Raji (cell line): ENCODE results near the gene NKPD1.

ENCODE experiments used
- POLR2A ChIP-seq: IDR thresholded peaks from 2 replicates; pipeline ENCODE4 v1.6.1; 2011; ENCODE audit warnings: low read depth, low read length, control low read depth; ENCODE audit not compliant: insufficient read depth

NKPD1 gene

DNA sequence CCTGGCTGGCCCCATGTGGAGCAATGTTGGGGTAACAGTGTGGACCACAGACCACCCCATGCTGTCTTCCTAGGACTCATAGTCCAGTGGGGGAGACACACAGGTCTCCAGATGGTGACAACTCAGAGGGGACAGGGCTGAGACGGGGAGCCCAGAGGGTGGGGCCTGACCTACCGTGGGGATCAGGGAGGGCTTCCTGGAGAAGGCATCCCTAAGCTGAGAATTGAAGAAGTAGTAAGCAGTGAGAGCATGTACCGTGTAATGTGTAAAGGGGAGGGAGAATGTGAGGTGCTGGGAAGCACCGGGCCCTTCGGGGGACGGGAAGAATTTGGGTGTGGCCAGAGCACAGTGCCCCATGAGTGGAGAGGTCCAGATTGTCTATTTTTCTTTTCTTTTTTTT is 36.8 kb downstream of the NKPD1 start:
- TF ChIP-seq POLR2A: no peak

DNA sequence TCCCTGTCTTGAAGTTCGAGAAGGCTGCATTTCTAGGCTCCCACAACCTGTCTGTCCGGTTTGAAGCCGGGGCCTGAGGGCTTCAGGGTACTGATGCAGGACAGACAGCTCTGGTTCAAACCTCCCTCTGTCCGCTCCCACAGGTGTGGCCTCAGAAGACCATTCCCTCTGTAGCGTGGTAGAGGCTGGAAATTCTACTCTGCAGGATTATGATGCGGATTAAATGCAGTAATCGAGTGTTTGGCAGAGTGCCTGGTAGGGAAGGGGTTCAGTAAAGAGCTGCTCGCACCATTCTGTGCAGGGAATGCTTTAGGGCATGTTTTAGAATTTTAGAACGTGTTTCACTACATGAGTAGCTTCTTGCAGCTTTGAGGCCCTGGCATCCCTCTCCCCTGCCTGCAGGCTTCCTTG is 37.3 kb downstream of the NKPD1 start:
- TF ChIP-seq POLR2A: no peak

DNA sequence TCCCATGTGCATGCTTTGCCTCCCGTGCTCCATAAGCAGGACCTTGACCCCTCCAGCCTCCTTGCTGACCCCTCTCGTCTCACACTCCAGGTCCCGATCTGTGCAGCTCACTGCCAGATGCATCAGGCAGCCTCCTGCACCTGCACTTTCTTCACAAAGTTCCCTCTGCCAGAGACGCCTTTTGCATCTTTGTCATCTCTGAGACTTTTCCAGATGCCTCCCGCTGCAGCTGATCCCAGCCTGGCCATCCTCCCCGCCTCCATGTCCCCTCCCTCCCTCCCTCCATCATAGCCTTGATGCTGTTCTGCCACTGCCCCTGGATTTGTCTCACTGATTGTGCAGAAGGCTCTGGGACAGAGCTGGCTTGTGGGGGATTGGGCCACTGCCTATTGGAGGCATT is 38.0 kb downstream of the NKPD1 start:
- TF ChIP-seq POLR2A: no peak

DNA sequence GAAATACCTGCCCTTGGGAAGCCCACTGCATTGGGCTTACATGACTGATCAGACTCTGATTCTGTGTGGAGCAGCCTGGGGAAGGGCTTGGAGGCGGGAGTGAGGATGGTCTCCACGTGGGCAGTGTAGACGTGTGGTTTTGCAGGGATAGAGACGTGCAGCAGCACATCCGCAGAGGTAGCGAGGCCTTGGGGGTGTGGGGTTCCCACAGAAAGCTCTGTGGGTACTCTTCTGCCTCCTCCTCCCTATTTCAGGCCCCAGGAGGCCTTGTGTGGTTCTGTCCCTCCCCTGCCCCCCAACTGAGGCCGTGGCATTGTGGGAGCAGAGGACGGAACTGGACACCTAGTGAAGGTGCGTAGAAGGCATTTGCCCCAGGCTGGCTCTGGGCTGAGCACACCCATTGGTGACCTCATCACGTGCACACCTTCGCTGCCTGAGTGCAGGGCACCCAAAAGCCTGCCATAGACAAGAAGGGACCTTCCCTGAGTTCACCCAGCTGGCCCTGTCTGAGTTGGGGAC is 38.9 kb downstream of the NKPD1 start:
- TF ChIP-seq POLR2A: no peak

DNA sequence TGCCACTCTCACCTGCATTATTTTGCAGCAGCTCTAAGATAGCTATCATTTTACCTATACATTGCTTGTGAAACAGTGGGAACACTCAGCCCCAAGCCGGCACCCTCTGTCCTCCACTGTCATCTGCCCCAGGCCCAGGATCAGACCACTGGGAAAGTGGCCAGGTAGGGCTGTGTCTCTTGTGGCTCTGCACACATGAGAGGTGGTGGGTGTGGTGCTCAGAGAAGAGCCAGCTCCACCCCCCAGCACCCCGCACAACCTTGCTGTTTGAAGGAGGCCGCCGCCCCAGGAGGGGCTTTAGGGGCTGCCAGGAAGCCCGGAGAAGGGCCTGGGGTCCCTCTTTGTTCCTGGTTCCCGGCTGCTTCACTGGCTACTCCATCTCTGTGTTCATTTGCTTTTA is 41.2 kb downstream of the NKPD1 start:
- TF ChIP-seq POLR2A: no peak

DNA sequence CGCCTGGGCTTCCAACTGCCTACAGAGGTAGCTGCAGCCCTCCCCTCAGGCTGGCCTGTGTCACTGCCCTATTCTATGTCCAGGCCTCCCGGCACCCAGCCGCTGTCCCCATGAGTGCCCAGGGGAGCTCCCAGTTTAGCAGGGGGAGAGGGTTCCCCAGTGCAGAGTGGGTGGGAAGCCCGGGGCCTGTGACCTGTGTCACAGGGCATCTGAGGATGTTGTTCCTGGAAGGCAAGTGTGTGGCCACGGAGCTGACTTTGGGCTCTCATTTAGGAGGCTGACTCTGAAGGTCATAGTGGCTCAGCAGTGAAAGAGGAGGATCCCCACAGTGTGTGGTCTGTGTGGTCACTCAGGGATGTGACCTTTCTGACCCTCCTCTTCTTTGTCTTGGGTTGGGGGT is 42.7 kb downstream of the NKPD1 start:
- TF ChIP-seq POLR2A: no peak

DNA sequence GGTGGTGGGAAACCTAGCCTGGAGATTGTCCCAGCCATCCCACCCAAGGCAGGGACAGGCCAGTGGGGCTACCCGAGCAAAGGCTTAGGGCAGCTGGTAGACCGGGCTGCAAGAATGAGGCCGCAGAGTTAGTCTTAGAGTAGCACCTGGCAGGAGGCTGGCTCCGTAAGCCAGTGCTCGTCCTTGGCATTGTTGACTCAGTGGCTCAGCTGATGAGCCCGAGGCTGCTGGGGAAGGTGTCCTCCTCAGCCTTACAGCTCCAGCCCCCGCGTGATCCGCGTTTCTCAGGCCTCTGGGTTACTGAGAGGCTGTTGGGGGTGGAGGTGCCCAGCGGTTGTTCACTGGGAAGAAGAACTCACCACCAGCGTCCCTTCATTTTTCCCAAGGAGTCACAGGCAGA is 43.1 kb downstream of the NKPD1 start:
- TF ChIP-seq POLR2A: no peak

DNA sequence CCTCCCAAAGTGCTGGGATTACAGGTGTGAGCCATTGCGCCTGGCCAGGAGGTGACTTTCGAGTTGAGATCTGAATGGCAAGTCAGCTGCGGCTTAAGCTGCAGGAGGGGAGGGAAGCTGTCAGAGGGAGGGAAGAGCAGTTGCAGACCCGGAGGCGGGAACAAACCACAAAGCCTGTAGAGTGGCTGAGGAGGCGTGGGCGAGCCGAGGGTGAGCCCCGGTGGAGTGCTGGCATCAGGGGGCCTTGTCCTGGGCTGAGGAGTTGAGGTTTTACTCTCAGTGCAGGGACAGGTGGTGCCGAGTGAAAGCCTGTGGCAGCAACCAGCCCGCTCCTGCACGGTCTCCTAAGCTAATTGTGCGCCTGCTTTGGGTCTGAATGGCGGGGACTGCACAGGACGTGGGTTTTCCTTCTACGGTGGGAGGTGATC is 43.6 kb downstream of the NKPD1 start:
- no peak for TF ChIP-seq POLR2A

DNA sequence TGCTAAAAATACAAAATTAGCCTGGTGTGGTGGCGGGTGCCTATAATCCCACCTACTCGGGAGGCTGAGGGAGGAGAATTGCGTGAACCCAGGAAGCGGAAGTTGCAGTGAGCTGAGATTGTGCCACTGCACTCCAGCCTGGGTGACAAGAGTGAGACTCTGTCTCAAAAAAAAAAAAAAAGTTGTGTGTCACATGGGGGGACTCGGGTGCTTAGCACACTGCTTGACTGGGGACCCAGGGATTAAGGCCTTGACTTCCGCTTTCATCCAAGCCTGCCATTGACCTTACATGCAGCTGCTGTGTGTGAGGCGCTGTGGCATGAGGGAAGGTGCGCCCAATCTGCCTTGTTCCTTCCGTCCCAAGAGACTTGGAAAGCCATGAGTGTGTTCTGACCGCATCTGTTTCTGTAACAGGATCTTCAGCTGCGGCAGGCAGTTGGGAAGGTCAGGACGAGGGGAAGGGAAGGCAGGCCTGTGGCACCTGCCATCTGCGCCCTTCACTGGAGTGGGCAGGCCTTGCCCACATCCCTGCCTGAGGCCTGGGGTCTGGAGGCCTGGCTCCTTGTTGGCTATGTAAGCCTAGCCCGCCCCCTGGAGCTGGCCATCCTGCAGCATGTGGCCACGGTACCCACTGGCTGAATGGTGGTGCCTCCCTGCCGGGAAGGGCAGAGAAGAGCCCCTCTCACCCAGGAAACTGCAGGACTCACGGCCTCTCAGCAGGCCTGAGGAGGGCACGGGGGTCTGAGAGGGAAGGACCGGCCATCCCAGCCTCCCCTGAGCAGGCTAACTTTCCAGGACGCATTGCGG is 44.8 kb downstream of the NKPD1 start:
- no peak for TF ChIP-seq POLR2A

DNA sequence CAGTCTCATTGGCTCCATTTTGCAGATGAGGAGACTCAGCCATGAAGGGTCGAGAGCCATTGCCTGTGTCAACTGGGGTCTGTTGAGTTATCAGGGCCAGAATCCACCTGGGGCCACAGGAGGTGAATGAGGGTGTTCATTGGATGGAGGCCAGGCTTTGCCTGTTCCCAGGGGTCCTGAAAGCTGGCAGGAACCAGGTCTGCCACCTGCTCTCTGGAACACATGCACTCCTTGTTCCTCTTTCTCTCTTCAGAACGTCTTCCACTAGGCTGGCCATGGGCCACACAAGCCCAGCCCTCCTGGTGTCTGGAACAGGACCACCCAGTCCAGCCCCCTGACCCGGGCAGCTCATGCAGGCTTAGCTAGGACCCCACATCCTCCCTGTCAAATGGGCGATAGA is 46.7 kb downstream of the NKPD1 start:
- no peak for TF ChIP-seq POLR2A

DNA sequence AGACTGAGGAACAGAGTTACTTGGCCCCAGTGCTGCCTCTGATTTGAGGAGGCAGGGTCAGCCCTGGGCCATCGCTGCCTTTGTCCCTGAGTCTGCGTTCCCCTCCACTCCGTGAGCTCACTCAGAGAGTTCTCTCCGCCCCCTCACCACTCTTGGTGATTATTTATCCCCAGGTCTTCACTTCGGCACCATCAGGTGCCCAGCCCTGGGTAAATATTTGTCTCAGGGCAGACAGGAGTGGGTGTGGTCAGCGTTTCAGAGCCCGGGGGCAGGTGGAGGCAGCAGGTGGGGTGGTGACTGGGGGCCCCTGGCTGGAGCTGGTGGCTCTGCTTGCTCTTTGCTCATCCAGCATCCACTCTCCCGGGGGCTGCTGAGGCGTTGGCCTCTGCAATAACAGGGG is 47.2 kb downstream of the NKPD1 start:
- no peak for TF ChIP-seq POLR2A

DNA sequence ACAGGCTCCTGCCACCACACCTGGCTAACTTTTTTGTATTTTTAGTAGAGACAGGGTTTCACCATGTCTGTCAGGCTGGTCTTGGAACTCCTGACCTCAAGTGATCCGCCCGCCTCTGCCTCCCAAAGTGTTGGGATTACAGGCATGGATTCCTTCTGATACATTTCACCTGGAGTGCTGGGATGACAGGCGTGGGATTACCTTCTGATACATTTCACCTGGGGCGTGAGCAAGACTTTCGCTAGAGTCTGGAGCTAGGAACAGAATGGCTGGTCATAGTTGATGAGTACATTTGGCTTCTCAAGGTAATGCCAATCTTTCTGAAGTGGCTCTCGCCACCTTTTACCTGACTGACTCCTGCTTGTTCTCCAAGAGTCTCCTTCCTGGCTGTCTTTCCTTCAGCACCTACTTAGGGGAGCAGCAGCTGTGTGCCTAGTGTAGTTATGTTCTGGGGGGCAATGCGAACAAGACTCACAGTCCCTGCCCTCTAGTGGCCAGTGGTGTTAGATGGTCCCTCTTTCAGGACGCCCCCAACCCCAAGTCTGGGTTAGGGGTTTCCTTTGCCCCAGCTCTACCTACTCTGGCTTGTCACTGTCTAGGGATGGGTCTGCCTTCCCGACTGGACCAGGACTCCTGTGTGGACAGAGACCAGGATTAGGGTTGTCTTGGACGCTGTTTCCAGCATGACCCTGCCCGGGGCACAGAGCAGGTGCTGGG is 48.5 kb downstream of the NKPD1 start:
- TF ChIP-seq POLR2A: no peak
